ENCODE results near the gene SIGLECL1.

DNA sequence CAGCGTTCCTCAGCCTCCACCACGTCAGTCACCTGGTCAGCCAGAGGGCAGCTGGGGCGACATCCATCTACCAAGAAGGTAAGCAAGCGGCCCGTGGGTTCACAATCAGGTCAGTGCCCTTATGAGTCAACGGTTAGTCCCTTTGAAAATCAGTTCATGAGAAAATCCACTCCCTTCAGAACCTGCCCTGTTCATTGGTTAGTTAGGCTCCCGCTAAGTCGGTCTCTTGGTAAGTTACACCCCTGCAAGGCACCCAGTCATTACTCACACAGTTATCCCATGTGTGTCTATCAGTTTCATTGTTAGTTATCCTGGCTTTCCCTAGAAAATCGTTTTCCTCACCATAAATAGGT lies 564 bp downstream of the SIGLECL1 start:
- TF ChIP-seq CTCF (IDR thresholded peaks at IDR 0.05; ENCODE audit: insufficient read depth, low read length, poor library complexity, severe bottlenecking) (no peak), EZH2phosphoT487 (conservative IDR thresholded peaks at IDR 0.05; ENCODE audit: low read length) (no peak)
